K562 (cell line): ENCODE measurements around the gene IQCE.

Source experiments
- BCL6 ChIP-seq: fragments of 250-450 bp; sonication (Bioruptor Pico); IDR thresholded peaks from 2 replicates; pipeline ENCODE4 v1.4.0; 2020
- CBX3 ChIP-seq, 2 experiments: IDR thresholded peaks; 1 replicate in 1 of 2; 2 replicates in 1 of 2; pipeline ENCODE4 v1.6.1; 2012; ENCODE audit warnings: inconsistent platforms in 2 of 2, low read length in 2 of 2, borderline replicate concordance in 1 of 2, control low read depth in 1 of 2
- CHD2 ChIP-seq: IDR thresholded peaks from 2 replicates; pipeline ENCODE4 v1.6.1; 2011; ENCODE audit warnings: low read depth, low read length
- CREB1 ChIP-seq, 2 experiments: sonication (generic) in 1 of 2; formaldehyde crosslinking in 1 of 2; IDR thresholded peaks; 2 replicates each; pipeline versions ENCODE4 v1.6.1 to v1.8.0; 2012 to 2022; ENCODE audit warnings: inconsistent platforms in 1 of 2, mild to moderate bottlenecking in 1 of 2, missing genetic modification reagents in 1 of 2, moderate library complexity in 1 of 2
- FOXM1 ChIP-seq, 2 experiments: fragments of 450-650 bp in 1 of 2; sonication (generic) in 1 of 2; formaldehyde crosslinking in 1 of 2; IDR thresholded peaks; 2 replicates each; pipeline versions ENCODE4 v1.6.1 to v1.9.0; 2017 to 2022; ENCODE audit warnings: low read depth in 2 of 2, mild to moderate bottlenecking in 2 of 2, missing genetic modification reagents in 1 of 2, moderate library complexity in 1 of 2
- GTF2F1 ChIP-seq: IDR thresholded peaks from 2 replicates; pipeline ENCODE4 v1.6.1; 2011; ENCODE audit warnings: low read depth, low read length, improper control_type of control experiment
- HCFC1 ChIP-seq: IDR thresholded peaks from 2 replicates; pipeline ENCODE4 v1.6.1; 2012; ENCODE audit warnings: low read depth, low read length, improper control_type of control experiment
- RAD21 ChIP-seq, 2 experiments: fragments of 250-450 bp in 1 of 2; fragments of 450-650 bp in 1 of 2; sonication (Bioruptor Pico) in 1 of 2; formaldehyde crosslinking in 1 of 2; IDR thresholded peaks in 1 of 2; conservative IDR thresholded peaks in 1 of 2; 2 replicates each; pipeline versions ENCODE4 v1.4.0 to v1.8.0; 2020 to 2022; ENCODE audit warnings: mild to moderate bottlenecking in 2 of 2, moderate library complexity in 1 of 2
- STAG1 ChIP-seq: sonication (generic); formaldehyde crosslinking; IDR thresholded peaks from 2 replicates; pipeline ENCODE4 v1.5.0; 2020; ENCODE audit warnings: missing genetic modification reagents, borderline replicate concordance
- TEAD2 ChIP-seq: fragments of 450-650 bp; IDR thresholded peaks from 2 replicates; pipeline ENCODE4 v1.6.1; 2016; ENCODE audit warnings: missing genetic modification characterization, control low read depth, missing compliant biosample characterization
- YY1 ChIP-seq, 3 experiments: IDR thresholded peaks; 2 replicates each; pipeline ENCODE4 v1.6.1; 2011; ENCODE audit warnings: low read length in 2 of 3, mild to moderate bottlenecking in 2 of 3, moderate library complexity in 2 of 3, borderline replicate concordance in 1 of 3, control low read depth in 1 of 3, low read depth in 1 of 3; ENCODE audit not compliant: insufficient read depth in 3 of 3, insufficient replicate concordance in 2 of 3, control insufficient read depth in 1 of 3, insufficient read length in 1 of 3; ENCODE audit errors: extremely low read depth in 1 of 3
- TF ChIP-seq, protein P1 (sequence below): fragments of 450-650 bp; IDR thresholded peaks from 2 replicates; pipeline ENCODE4 v1.7.1; 2018; ENCODE audit warnings: mild to moderate bottlenecking, low read depth; ENCODE audit not compliant: partially characterized antibody
- TF ChIP-seq, protein P2 (sequence below): IDR thresholded peaks from 2 replicates; pipeline ENCODE4 v1.6.1; 2012; ENCODE audit warnings: low read depth, low read length, improper control_type of control experiment, borderline replicate concordance
- TF ChIP-seq, protein P3 (sequence below): fragments of 250-450 bp; sonication (Bioruptor Pico); IDR thresholded peaks from 2 replicates; pipeline ENCODE4 v1.4.0; 2020; ENCODE audit warnings: mild to moderate bottlenecking, moderate library complexity, borderline replicate concordance

DNA sequence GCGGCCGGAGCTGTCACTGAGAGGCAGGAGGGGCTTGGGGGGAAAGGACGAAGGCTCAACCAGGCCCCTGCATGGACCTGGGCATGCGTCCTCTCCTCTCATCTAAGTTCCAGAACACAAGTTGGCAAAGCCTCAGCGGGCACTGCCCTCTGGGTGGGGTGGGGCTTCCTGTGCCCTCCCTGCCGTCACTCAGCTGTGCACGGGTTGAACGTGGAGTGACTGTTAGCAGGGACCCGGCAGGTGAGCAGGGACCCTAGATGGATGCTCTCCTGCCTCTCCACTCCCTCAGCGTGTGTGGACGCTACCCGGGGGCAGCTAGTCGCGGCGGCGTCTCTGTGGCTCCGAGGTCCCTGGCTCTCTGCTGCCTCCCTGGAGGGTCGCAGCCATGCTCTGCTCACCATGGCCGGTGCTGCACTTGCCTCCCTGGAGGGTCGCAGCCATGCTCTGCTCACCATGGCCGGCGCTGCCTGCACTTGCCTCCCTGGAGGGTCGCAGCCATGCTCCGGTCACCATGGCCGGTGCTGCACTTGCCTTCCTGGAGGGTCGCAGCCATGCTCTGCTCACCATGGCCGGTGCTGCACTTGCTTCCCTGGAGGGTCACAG is 36.6 kb downstream of the IQCE start:
- TF ChIP-seq FOXM1 (IDR thresholded peaks at IDR 0.05; ENCODE audit: low read depth) (no peak), FOXM1 (CRISPR knock-in tag; IDR thresholded peaks at IDR 0.05; ENCODE audit: low read depth) (no peak), GTF2F1 (no peak), BCL6 (no peak), CREB1 (IDR thresholded peaks at IDR 0.05) (no peak), CREB1 (CRISPR knock-in tag; IDR thresholded peaks at IDR 0.05) (no peak), TEAD2 (tag) (no peak), YY1 (IDR thresholded peaks at IDR 0.05; ENCODE audit: borderline replicate concordance in 1 of 3, control insufficient read depth in 1 of 3, extremely low read depth in 1 of 3, insufficient read depth in 3 of 3, insufficient read length in 1 of 3, insufficient replicate concordance in 2 of 3, low read depth in 1 of 3, low read length in 2 of 3) (no peak), HCFC1 (no peak), RAD21 (CRISPR knock-in tag; conservative IDR thresholded peaks at IDR 0.05 in 1 of 2, IDR thresholded peaks at IDR 0.05 in 1 of 2) (no peak), CBX3 (IDR thresholded peaks at IDR 0.05; ENCODE audit: borderline replicate concordance in 1 of 2, low read length in 2 of 2) (no peak), CHD2 (no peak), STAG1 (no peak)
- TF ChIP-seq, protein P1, sequence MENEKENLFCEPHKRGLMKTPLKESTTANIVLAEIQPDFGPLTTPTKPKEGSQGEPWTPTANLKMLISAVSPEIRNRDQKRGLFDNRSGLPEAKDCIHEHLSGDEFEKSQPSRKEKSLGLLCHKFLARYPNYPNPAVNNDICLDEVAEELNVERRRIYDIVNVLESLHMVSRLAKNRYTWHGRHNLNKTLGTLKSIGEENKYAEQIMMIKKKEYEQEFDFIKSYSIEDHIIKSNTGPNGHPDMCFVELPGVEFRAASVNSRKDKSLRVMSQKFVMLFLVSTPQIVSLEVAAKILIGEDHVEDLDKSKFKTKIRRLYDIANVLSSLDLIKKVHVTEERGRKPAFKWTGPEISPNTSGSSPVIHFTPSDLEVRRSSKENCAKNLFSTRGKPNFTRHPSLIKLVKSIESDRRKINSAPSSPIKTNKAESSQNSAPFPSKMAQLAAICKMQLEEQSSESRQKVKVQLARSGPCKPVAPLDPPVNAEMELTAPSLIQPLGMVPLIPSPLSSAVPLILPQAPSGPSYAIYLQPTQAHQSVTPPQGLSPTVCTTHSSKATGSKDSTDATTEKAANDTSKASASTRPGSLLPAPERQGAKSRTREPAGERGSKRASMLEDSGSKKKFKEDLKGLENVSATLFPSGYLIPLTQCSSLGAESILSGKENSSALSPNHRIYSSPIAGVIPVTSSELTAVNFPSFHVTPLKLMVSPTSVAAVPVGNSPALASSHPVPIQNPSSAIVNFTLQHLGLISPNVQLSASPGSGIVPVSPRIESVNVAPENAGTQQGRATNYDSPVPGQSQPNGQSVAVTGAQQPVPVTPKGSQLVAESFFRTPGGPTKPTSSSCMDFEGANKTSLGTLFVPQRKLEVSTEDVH, result no peak
- TF ChIP-seq, protein P2, sequence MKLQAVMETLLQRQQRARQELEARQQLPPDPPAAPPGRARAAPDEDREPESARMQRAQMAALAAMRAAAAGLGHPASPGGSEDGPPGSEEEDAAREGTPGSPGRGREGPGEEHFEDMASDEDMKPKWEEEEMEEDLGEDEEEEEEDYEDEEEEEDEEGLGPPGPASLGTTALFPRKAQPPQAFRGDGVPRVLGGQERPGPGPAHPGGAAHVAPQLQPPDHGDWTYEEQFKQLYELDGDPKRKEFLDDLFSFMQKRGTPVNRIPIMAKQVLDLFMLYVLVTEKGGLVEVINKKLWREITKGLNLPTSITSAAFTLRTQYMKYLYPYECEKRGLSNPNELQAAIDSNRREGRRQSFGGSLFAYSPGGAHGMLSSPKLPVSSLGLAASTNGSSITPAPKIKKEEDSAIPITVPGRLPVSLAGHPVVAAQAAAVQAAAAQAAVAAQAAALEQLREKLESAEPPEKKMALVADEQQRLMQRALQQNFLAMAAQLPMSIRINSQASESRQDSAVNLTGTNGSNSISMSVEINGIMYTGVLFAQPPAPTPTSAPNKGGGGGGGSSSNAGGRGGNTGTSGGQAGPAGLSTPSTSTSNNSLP, result no peak
- TF ChIP-seq, protein P3, sequence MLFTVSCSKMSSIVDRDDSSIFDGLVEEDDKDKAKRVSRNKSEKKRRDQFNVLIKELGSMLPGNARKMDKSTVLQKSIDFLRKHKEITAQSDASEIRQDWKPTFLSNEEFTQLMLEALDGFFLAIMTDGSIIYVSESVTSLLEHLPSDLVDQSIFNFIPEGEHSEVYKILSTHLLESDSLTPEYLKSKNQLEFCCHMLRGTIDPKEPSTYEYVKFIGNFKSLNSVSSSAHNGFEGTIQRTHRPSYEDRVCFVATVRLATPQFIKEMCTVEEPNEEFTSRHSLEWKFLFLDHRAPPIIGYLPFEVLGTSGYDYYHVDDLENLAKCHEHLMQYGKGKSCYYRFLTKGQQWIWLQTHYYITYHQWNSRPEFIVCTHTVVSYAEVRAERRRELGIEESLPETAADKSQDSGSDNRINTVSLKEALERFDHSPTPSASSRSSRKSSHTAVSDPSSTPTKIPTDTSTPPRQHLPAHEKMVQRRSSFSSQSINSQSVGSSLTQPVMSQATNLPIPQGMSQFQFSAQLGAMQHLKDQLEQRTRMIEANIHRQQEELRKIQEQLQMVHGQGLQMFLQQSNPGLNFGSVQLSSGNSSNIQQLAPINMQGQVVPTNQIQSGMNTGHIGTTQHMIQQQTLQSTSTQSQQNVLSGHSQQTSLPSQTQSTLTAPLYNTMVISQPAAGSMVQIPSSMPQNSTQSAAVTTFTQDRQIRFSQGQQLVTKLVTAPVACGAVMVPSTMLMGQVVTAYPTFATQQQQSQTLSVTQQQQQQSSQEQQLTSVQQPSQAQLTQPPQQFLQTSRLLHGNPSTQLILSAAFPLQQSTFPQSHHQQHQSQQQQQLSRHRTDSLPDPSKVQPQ (CRISPR knock-in tag), result no peak
